HL-60 (cell line): ENCODE results near the gene MTPN.

Experiments used
- DNase-seq, 2 experiments: peaks; one replicate each; pipeline ENCODE4 v3.0.0-alpha.2; 2010 to 2020; ENCODE audit warnings: low read depth in 1 of 2, low spot score in 1 of 2
- H3K27ac ChIP-seq: fragments of 250-450 bp; sonication (Bioruptor Pico); replicated peaks from 2 replicates; pipeline ENCODE4 v1.5.1; 2020; ENCODE audit warnings: mild to moderate bottlenecking, moderate library complexity
- H3K27me3 ChIP-seq: fragments of 250-450 bp; sonication (Bioruptor Pico); 2 replicates; pipeline ENCODE4 v1.5.1; 2021; ENCODE audit warnings: mild to moderate bottlenecking, moderate library complexity; ENCODE audit not compliant: insufficient read depth, poor library complexity, severe bottlenecking
- H3K4me3 ChIP-seq: replicated peaks from 2 replicates; pipeline ENCODE4 v1.5.1; 2011; ENCODE audit warnings: mild to moderate bottlenecking, control low read depth, low read length; ENCODE audit not compliant: insufficient read depth
- GABPA ChIP-seq: IDR thresholded peaks from 2 replicates; pipeline ENCODE4 v1.6.1; 2012; ENCODE audit warnings: low read depth
- POLR2AphosphoS5 ChIP-seq: IDR thresholded peaks from 2 replicates; pipeline ENCODE4 v1.6.1; 2012; ENCODE audit warnings: low read depth
- SPI1 ChIP-seq: IDR thresholded peaks from 2 replicates; pipeline ENCODE4 v1.6.1; 2012; ENCODE audit warnings: low read depth, mild to moderate bottlenecking, borderline replicate concordance
- TF ChIP-seq, protein P1 (sequence below): IDR thresholded peaks from one replicate; pipeline ENCODE4 v1.5.1; 2011; ENCODE audit warnings: low read length, control low read depth, inconsistent platforms; ENCODE audit not compliant: insufficient read depth
- TF ChIP-seq, protein P2 (sequence below): IDR thresholded peaks from 2 replicates; pipeline ENCODE4 v1.6.1; 2012; ENCODE audit warnings: low read depth; ENCODE audit not compliant: insufficient replicate concordance

Gene MTPN

DNA sequence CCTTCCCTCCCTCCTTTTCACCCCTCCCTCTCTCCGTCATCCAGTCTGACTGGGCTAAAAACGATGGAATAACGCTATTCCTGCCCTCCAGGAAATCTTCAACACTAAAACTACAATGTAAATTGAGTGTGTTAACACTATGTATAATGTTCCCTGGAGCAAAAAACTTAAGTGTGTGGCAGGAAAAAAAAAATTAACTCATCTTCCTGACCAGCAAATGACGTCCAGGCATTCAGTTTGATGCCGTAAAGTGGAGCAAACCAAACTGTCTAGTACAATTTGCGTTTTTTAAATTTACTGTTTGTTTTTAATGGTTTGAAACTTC is 545 bp upstream of the MTPN start:
- Histone ChIP-seq H3K4me3 (peak overlapping the region; percentile 97), H3K27ac (peak overlapping the region; percentile 19; the same call in 1 of the 2 replicates), H3K27me3 (no peaks in the 10 kb centered on the region)
- no peak for DNase-seq
- no peak for TF ChIP-seq GABPA
- TF ChIP-seq, protein P1, sequence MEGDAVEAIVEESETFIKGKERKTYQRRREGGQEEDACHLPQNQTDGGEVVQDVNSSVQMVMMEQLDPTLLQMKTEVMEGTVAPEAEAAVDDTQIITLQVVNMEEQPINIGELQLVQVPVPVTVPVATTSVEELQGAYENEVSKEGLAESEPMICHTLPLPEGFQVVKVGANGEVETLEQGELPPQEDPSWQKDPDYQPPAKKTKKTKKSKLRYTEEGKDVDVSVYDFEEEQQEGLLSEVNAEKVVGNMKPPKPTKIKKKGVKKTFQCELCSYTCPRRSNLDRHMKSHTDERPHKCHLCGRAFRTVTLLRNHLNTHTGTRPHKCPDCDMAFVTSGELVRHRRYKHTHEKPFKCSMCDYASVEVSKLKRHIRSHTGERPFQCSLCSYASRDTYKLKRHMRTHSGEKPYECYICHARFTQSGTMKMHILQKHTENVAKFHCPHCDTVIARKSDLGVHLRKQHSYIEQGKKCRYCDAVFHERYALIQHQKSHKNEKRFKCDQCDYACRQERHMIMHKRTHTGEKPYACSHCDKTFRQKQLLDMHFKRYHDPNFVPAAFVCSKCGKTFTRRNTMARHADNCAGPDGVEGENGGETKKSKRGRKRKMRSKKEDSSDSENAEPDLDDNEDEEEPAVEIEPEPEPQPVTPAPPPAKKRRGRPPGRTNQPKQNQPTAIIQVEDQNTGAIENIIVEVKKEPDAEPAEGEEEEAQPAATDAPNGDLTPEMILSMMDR, result no peak
- TF ChIP-seq SPI1, result no peak
- TF ChIP-seq POLR2AphosphoS5, result no peak
- TF ChIP-seq, protein P2, sequence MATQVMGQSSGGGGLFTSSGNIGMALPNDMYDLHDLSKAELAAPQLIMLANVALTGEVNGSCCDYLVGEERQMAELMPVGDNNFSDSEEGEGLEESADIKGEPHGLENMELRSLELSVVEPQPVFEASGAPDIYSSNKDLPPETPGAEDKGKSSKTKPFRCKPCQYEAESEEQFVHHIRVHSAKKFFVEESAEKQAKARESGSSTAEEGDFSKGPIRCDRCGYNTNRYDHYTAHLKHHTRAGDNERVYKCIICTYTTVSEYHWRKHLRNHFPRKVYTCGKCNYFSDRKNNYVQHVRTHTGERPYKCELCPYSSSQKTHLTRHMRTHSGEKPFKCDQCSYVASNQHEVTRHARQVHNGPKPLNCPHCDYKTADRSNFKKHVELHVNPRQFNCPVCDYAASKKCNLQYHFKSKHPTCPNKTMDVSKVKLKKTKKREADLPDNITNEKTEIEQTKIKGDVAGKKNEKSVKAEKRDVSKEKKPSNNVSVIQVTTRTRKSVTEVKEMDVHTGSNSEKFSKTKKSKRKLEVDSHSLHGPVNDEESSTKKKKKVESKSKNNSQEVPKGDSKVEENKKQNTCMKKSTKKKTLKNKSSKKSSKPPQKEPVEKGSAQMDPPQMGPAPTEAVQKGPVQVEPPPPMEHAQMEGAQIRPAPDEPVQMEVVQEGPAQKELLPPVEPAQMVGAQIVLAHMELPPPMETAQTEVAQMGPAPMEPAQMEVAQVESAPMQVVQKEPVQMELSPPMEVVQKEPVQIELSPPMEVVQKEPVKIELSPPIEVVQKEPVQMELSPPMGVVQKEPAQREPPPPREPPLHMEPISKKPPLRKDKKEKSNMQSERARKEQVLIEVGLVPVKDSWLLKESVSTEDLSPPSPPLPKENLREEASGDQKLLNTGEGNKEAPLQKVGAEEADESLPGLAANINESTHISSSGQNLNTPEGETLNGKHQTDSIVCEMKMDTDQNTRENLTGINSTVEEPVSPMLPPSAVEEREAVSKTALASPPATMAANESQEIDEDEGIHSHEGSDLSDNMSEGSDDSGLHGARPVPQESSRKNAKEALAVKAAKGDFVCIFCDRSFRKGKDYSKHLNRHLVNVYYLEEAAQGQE, result no peak

DNA sequence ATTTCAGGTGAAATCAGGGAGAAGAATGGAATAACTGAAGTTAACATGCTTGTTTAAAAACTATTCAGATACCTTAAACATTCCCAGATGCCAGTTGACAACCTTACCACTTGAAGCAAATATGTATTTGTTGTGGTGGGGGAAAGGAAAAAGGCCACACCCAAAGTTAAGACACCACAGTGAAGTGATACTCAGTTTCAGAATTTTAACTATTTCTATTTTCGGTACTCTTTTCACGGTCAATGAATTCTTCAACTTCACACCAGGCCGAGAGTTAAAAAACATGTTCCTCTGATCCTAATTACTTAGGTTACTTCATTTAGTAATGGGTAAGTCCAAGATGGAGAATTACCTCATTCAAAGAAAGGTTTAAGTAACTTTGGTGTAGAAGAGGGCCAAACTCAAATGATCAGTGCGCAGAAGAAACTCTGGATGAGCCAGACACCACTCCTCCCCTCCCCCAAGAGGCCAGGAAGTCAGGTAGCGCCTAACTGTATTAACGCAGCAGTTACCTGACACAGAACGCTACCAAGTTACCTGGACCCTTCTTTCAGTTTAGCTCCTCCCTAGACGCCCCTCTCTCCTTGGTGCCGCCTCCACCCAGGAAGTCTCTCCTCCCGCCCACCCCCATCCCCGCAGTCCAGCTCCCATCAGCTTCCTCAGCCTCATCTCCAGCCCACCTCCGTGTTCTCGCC is 700 bp downstream of the MTPN start:
- peak overlapping the region; percentile 78 for H3K27ac ChIP-seq
- H3K27me3 ChIP-seq, result no peaks in the 10 kb centered on the region
- peak; percentile 11 to 39 for DNase-seq
- TF ChIP-seq POLR2AphosphoS5 (no peak), SPI1 (no peak), GABPA (no peak)
- TF ChIP-seq, protein P1, result no peak
- TF ChIP-seq, protein P2, result no peak
- peak overlapping the region; percentile 97 for H3K4me3 ChIP-seq

DNA sequence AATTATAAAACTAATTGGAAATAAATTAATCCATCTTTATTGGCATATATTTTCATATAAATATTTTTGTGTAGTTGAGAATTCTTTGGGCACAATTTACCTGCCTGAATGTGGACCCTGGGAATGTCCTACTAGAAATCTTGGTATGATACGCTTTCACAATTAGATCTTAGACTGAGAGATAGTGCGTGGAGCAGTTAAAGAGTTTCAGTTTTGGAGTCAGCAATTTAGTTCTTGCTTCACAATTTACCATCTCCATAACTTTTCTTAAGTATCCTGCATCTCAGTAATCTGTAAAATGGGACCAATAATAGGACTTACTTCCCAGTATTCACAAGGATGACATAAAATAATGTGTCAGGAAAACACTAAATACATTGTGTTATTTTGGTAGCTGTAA is 2.0 kb downstream of the MTPN start:
- Histone ChIP-seq H3K27me3 (no peaks in the 10 kb centered on the region), H3K27ac (peak overlapping the region; percentile 78), H3K4me3 (peak overlapping the region; percentile 97)
- DNase-seq, result no peak
- TF ChIP-seq, protein P1, result no peak
- TF ChIP-seq, protein P2, result no peak
- no peak for TF ChIP-seq GABPA
